ENCODE results near the gene WDR88.
A peak's percentile ranks its signal among the peaks of the same experiment; 100 is the strongest.
"Not testable (repeated sequence)": the region's sequence is repeated elsewhere in the genome, so short reads cannot be mapped to it uniquely, and the experiment has no call there.

WDR88 gene

DNA sequence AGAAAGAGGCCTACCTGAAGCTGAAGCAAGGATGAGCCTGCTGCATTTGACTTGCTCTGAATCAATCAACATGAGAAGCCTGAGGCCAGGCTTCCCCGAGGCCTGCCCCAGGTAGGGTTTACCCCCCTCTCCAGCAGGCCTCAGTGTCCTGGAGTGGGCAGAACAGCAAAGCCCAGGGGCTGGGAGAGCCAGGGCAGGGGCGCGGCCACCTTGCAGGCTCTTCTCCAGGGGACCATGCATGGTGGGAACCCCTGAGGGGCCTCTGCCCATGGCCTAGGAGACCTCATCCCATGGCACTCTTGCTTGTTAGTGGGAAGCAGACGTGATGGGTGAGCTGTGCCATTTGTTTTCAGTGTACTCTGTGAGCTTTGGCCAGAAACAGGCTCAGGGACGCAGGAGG lies 42.3 kb downstream of the WDR88 start:
- FAIRE-seq = no peak

DNA sequence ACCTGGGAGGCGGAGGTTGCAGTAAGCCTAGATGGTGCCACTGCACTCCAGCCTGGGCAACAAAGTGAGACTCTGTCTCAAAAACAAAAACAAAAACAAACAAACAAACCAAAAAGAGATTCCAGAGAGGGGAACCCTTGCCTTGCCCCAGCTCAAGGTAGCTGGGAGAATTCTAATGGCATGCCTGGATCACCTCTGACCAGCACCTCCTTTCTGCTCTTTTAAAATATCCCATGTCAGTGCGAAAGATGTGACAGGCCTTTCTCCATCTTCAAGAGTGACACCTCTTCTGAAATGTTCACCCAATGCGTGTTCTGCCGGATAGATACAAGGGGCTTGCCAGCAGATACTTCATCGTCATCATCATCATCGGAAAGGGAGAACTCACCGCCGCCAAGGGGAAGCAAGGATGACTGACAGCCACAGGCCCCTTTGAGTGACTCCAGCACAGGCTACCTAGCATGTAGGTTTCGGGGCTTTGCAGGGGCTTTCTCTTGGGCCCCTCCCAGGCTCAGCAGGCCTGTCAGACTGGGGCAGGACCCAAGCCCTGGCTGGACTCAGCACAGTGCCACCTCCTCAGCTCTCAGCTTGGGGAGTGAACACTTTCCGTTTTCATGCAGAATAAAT lies 43.4 kb downstream of the WDR88 start:
- no peak for FAIRE-seq

DNA sequence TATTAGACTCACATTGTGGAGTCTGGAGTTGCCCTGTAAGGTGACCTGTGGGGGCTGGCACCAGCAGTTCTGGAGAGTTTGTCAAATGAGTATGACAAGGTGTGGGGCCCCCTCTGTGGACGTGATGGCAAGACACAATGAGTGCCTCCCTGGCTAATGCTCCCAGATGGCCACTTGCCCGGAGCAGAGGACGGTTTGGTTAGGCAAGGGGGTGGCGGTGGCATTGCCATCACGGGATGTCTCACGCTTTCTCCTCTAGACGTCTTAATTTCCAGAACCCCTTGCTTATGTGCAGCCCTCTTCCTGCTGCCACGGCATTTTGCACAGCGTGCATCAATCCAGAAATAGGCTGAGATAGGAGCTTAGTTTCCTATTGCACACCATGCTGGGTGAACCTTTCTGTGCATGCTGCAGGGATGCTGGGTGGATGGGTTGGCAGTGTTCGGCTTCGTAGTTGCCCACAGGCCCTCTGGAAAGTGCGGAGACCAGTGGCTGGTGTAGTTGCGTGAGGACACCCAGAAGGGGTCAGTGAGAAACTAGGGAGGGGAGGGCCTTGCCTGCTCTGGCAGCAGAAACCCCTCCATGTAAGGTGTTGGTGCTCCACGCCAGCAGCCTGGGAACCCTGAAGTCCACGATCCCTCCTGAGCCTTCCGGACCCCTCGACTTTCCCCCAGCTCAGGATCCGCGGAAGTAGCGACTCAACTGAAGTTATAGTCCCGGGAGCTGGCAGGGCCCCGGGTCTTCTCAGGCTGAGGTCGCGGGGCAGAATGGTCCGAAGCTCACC lies 44.2 kb downstream of the WDR88 start:
- no peak for FAIRE-seq

DNA sequence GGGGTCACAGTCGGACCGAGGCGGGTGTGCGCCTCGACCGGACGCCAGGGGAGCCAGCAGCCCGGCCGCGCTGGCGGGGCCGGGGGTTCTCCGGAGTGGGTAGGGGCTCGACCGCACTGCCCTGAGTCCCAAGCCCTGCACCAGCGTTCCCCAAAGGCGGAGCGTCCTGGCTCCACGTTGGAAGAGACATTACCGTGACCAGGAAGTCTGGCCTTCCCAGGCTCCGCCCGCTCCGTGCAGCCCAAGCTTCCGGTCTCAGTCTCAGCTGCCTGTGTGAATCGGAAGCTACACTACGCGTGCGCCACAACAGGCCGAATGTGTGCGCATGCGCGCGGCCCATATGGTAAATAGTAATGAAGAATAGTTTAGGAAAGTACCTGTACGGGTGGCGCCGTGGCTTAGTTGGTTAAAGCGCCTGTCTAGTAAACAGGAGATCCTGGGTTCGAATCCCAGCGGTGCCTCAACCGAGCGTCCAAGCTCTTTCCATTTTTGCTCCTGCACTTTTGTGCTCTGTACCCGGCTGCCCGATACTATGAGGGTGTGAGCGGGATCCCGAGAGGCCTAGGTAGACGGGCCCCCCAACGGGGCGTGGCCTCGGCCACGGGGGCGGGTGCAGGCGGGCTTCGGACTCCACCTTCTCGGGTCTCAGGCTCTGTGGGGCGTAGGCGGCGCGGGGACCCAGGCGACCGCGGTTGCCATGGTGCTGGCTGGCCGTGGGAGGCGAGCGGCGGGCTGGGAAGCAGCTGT lies 44.9 kb downstream of the WDR88 start:
- peak; percentile 94 for FAIRE-seq

DNA sequence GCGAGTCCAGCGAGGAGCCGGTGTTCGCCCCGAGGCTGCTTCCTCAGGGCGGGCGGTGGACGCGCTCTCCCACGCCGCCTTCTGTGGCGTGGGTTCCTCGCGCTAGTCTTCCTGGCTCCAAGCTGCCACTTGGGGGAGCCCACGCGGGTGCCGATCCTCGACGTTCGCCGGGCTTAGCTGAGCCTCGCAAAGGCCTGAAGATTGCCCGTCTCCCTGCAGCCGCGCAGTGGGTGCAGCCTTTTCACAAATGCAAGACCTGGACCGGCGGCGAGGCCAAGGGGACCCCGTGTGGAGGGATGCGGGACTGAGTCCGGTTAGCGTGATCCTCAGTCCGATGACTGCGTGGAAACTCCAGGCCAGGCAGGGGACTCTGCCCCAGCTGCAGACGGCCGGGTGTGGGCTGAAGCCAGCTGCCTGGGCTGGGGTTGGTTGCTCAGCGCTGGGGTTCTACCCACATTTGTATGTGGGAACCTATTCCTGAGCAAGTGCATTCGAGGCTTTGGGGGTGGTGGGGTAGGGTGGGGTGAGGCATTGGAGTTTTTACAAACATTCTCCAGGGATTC lies 45.6 kb downstream of the WDR88 start:
- no peak for FAIRE-seq

DNA sequence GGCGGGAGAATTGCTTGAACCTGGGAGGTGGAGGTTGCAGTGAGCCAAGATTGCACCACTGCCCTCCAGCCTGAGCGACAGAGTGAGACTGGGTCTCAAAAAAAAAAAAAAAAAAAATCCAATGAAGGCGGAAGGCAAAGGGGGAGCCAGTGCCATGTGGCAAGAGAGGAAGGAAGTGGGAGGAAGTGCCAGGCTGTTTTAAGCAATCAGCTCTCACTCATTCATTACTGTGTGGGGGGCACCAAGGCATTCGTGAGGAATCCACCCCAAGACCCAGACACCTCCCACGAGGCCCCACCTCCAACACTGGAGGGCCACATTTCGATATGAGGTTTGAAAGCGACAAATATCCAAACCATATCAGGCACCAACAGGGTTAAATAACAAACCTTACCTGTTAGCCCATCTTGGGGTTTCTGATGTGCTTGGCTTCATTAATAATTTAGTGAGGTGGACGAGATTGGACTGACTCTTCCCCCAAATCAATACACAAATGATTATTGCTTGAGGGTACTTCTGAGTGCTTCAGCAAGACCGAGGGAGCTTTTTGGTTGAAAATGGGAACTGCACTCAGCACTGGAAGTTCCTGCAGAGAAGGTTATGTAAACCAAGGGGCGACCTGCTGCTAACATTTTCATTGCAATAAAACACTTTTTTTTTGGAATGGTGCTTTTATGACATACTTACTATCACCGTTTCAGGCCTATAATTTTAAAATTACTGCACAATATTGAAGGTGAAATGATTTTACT lies 54.7 kb downstream of the WDR88 start:
- no peak for FAIRE-seq

DNA sequence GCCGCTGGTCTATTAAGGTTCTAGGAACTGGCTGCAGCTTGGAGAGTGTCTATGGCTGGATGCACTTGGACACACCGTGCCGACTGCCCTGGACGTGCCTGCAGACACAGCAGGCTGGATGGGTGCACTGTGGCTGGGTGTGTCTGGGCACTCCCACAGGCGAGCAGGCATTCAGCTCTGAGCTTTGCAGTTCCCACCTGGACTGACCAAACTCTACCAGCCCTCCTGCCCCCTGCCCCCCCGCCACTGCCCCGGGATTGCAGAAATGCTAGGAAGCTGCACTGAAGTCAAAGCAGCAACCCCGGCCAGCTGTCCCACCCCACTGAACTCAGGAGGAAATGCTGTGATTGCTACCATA lies 55.2 kb downstream of the WDR88 start:
- no peak for FAIRE-seq

DNA sequence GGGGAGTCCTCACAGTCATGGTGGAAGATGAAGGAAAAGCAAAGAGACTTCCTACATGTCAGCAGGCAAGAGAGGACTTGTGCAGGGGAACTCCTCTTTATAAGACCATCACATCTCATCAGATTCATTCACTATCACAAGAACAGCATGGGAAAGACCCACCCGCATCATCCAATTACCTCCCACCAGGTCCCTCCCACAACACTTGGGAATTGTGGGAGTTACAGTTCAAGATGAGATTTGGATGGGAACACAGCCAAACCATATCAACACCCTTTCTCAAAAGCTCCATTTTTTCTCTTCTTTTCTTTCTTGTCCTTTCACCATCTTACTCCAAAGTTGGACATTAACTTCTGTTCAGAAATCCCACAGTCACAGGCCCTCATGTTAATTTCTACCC lies 57.5 kb downstream of the WDR88 start:
- FAIRE-seq = no peak

DNA sequence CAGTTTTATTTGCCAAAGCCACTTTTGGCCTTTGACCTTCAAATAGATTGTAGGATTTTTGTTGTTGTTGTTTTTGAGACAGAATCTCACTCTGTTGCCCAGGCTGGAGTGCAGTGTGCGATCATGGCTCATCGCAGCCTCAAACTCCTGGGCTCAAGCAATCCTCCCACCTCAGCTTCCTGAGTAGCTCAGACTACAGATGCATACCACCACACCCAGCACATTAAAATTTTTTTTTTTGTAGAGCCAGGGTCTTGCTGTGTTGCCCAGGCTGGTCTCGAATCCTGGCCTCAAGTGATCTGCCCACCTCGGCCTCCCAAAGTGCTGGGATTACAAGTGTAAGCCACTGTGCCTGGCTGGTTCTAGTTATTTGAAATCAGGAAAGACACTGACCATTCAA lies 59.2 kb downstream of the WDR88 start:
- not testable (repeated sequence) for FAIRE-seq

DNA sequence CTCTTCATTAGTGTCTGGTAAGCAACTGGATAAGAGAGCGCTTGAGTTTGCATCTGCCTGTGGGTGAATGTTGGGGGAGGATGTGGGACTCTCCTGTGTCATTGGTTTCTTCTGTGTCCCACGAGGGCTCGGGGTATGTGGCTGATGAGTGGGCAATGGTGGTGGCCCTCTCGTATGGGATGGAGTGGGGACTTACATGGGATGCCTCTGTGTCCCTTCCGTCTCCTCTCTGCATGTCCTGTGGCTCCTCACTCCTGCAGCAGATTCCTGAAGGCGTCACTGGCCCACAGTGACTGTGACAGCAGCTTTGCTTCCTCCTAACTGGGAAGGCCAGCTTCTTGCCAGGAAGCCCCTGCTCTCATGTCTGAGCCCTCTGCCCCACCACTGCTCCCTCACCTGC lies 59.6 kb downstream of the WDR88 start:
- no peak for FAIRE-seq

DNA sequence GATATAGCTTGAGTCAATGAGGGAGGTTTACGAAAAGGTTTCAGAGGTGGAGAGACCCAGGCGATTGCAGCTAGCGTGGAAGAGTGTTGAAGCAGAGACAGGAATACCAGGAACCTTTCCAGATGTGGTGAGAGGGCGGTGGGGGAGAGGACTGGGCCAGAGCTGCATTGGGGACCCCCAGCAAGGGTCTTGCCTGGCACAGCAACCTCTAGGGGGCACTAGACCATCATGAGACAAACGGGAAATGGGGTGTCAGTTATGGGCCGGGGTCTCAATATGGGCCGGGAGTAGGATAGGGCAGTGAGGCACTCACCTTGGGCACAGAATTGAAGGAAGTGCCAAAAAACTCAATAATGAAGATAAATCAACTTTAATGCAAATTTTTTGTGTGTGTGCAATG lies 60.1 kb downstream of the WDR88 start:
- no peak for FAIRE-seq

DNA sequence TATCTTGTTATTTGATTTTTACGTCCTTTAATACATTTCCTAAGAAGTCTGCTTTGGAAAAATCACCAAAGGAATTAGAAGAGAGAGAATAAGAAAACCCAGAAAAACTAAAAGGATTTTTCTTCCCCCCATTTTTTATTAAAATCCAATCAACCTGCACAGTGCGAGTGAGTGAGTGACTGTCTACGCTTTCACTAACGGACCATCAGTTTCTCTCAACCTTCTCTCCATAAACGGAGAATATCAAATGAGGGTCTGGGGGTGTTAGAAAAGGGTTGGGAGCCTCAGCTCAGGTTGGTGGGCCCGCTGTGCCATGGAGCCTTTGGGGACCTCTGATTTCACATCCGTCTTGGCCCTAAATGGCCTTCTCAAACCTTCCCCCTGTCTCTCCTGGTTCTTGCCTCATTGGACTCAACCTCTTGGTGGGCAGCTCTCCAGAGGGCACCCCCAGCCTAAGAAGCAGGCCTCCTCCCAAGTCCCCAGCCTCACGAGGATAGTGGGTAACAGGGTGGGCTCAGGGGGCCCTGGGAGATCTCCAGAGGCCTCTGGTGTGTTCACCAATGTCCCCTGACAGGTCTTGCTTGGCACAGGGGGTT lies 61.5 kb downstream of the WDR88 start:
- no peak for FAIRE-seq

DNA sequence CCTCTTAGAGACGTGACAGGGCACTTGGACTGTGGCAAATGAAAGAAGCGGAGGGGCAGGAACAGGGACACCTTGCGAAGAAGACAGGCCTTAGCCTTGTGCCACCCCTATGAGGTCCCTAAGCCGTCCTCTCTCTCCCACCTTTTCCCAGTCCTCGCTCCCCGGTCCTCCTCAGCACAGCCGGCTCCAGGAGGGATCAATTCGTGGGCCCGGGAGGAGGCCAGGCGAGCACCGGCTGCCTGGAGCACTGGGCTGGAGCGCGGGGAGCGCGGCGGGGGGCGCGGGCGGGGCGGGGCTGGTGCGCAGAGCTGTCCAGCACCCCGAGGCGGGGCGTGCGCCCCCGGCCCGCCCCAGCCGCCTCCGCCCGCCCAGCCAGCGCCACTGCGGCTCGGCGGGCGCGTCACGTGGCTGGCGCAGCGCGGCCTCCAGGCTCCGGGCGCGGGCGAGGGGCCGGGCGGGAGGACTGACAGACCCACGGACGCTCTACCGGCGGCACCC lies 62.0 kb downstream of the WDR88 start, which contains the start of gene LRP3:
Gene LRP3, plus strand, starts transcription at position 466 of the 498 bp plus-strand sequence. CDS start 456 bp downstream, outside the sequence.
- no peak for FAIRE-seq

DNA sequence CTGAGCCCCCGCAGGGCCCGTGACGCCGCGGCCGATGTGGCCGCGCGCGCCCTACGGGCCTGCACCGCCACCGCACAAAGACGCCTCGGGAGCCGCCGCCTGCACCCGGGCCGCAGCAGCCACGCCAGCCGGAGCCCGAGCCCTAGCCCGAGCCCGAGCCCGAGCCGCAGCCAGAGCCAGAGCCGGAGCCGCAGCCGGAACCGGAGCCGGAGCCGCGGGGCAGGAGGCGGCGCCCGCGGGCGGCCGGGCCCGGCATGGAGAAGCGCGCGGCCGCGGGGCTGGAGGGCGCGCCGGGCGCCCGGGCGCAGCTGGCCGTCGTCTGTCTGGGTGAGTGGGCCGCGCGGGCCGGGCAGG lies 62.6 kb downstream of the WDR88 start:
- FAIRE-seq = no peak

DNA sequence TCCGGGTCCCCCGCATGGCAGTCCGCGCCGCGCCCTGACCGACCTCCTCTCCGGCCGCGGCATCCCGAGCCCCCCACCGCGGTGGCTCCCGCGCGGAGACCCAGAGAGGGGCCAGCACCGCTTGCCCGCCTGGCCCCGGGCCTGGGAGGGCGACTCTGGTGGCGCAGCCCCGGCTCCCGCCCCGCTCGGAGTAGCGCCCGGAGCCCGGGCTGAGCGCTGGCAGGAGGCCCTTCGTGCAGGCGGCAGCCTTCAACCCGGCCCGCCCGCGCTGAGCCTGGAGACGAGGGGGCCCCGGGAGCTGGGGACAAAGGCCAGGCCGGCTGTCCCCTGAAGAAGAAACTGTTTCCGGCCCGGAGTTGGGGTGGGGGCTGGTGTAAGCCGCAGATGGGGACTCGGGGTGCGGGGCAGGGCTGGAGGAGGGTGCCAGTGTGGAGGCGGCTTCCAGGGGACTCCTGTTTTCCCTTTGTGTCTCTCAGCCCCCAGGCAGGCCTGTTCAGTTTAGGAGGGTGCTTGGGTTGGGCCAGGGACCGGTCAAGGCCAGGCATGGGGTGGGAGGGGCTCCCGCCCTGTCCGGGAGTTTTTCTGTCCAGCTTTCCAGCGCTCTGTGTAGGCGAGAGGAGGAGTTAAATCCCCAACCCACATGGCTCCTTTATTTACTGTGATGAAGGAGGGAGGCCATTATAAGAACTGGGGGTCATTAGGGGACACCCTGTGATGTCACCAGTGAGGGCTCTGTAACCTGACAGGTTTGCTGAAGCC lies 63.2 kb downstream of the WDR88 start:
- no peak for FAIRE-seq

DNA sequence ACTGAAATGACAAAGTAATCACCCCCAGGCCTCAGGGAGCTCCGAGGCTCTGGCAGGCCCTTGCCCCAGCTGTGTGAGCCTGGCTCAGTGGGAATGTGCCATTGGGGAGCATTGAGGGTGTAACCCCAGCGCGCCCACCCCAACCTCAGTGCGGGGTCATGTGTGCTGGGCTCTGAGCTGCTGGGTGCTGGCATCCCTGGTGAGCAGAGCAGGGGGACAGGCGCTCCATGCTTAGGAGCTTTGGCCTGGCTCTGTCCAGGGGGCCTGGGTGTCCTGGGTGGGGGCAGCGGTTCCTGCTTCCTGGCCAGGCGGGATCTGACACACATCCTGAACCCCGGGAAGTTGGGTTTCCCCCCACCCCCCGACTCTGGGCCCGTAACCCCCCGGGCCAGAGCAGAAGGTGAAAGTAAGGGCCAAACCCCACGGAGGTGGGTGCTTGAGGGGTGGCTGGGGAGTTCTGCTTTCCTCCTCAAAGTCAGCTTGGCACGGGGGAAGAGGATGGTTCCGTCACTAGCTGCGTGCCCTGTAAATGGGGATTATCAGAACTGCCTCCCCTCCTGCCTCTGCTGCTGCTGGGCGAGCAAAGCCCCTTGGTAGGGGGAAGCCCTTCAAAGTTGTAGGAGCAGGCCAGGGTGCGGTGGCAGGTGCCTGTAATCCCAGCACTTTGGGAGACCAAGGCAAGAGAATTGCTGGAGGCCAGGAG lies 63.9 kb downstream of the WDR88 start:
- no peak for FAIRE-seq

DNA sequence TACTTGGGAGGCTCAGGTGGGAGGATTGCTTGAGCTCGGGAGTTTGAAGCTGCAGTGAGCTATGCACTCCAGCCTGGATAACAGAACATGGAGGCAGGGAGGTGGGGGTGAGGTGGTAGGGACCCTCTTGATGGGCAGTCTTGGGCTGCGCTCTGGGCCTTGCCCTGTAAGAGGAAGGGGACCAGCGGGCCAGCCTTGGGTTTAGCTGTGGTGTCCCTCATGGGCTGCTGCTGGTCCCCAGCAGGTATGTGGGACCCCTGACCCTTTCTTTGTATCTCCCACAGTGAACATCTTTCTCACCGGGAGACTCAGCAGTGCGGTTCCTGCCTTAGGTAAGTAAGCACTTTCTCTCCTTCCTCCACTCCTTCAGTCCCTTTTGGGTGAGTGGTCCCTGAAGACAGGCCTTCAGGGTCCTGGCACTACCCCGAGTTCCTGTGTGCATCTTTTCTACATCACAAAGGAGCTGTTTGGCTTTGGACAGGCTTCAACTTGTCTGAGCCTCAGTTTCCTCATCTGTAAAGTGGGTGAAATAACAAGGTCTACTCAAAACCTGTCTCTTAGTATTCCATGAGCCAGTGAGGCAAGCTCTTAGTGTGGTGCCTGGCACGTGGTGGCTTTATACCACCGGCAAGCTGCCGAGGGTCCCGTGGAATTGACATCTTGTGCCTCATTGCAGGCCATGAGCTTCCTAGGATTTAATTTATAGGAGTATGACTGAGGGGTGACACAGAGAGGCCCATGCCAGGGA lies 64.7 kb downstream of the WDR88 start:
- FAIRE-seq = no peak

DNA sequence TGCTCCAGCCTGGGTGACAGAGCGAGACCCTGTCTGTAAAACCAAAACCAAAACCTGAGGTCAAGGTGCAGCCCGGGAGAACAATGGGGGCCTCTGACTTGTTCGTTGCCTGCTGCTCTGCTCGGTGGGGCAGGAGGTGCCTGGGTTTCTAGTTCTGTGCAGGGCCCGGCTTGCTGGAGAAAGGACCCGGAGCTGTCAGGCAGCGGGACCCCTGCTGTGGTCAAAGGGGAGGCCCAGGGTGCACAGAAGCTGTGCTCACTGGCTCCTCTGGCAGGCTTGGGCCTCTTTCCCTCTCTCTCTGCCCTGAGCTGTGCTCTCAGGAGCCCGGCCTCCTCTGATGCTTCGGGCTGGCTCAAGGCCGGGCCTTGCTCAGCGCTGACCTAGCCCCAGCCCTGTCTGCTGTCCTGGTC lies 65.7 kb downstream of the WDR88 start:
- no peak for FAIRE-seq

DNA sequence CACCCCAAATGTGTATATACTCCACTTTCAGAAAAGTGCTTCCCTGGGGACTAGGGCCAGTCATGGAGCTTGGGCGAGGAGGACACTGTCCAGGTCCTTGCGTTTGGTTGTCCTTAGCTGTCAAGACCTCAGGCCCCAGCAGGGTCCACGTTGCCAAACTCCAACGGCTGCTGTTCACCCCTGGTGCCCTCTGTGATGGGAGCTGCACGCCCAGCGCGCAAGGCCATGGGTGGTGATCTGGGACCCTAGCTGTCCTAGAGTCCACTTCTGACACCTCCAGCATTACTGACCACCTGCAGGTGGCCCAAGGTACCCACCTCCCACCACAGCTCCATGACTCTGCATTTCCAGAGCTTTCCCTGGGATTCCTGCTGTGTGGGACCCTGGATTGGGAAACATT lies 66.3 kb downstream of the WDR88 start:
- FAIRE-seq = no peak

Data from endometrium (tissue), 2 donors.